OCI-LY1 (cell line): ENCODE results near the gene FILIP1.

Experiments
- CTCF ChIP-seq: fragments of 200-600 bp; sonication (generic), shearing (Covaris generic); IDR thresholded peaks from 2 replicates; pipeline ENCODE4 v1.5.1; 2017; ENCODE audit warnings: mild to moderate bottlenecking, antibody characterized with exemption, low read length, moderate library complexity, mixed read lengths
- EZH2 ChIP-seq: fragments of 200-600 bp; sonication (generic), shearing (Covaris generic); IDR thresholded peaks from 2 replicates; pipeline ENCODE4 v1.8.0; 2017; ENCODE audit warnings: borderline replicate concordance, mixed run types, mild to moderate bottlenecking, antibody characterized with exemption, low read length, moderate library complexity, mixed read lengths

- TF ChIP-seq CTCF (no peak), EZH2 (no peak)
Measured at GRCh38 chr6:75370011-75370410, 123.6 kb downstream of the FILIP1 start.
